GM23248 (cell line): ENCODE results near the gene DHRS7B.

Experiments
- EZH2 ChIP-seq: fragments of 200-600 bp; sonication (generic); IDR thresholded peaks from 2 replicates; pipeline ENCODE4 v1.6.1; 2018; ENCODE audit warnings: antibody characterized with exemption, mild to moderate bottlenecking; ENCODE audit not compliant: insufficient read depth, poor library complexity, severe bottlenecking
- EZH2phosphoT487 ChIP-seq: fragments of 200-600 bp; sonication (generic); IDR thresholded peaks from 2 replicates; pipeline ENCODE4 v1.6.1; 2018; ENCODE audit warnings: antibody characterized with exemption, moderate library complexity, mild to moderate bottlenecking, low read depth; ENCODE audit not compliant: insufficient read depth

- TF ChIP-seq EZH2 = no peak
- TF ChIP-seq EZH2phosphoT487 = no peak
These were observed 86.9 kb downstream of the DHRS7B start for GRCh38 chr17:21213638-21214014.
